ENCODE measurements around the gene IL19. TPM values are rescaled to one million over a fixed set of nuclear protein-coding genes. Genes with fewer than 3 reads are reported as not detected.

IL19 gene
- total RNA-seq, 4 donors from 2014 or later, result not detected

DNA sequence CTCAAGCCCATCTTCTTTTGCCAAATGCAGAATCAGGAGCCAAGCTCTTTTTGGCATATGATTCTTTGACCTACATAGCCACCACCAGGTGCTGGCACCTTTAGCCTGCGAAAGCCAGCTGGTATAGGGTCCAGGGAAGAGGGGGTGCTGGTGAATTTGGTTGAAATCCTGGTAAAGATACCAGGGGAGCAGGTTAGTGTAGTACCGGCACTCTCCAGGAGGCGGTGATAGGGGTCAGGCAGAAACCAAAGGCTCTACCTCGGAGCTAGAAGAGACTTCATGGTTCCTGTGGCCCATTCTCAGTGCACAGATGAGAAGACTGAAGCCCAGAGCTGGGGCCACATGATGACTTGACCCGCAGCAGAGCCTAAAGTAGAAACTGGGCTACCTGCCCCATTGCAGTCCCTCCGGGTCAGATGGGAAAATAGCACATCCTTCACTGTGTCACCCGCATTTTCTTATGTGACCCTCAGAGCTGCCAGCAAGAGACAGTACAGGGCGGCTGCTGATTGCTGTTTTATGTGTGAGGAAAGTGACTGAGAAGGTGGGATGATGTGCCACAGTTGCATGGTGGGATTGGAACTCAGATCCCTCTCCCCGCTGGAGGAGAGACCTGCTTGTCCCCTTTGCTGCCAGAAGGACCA, 36.0 kb upstream of the IL19 start:
- Histone ChIP-seq H3K4me3 (no peak overlapping the region), H3K27me3 (no peaks in the 10 kb centered on the region), H3K4me1 (peaks cover 16 to 18% of the 10 kb centered on the region in 2 donors), H3K36me3 (peaks cover 3 to 43% of the 10 kb centered on the region in 2 donors), H3K9me3 (no peaks in the 10 kb centered on the region), H3K27ac (no peak overlapping the region)
- DNase-seq (no peak), ATAC-seq (peak; percentile 24 to 30)
- TF ChIP-seq CTCF (IDR thresholded peaks at IDR 0.05 in 4 of 5, conservative IDR thresholded peaks at IDR 0.05 in 1 of 5) (peak; percentile 39 to 62 (median 54)), POLR2A (IDR thresholded peaks at IDR 0.05) (no peak)
- in situ Hi-C loops (cut with MboI; ENCODE audit: low sequenced_read_pairs in 4 of 4) (loop anchor here in 2 of 4 donors (10.0 kb wide), 2 partner anchors 80 to 180 kb away; no protein-coding TSS in a partner anchor), intact Hi-C loops (cut with DNase I; ENCODE audit: low total_unique reads) (loop anchor here (2.0 kb wide), 1 partner anchor 178 kb away; no protein-coding TSS in a partner anchor)

DNA sequence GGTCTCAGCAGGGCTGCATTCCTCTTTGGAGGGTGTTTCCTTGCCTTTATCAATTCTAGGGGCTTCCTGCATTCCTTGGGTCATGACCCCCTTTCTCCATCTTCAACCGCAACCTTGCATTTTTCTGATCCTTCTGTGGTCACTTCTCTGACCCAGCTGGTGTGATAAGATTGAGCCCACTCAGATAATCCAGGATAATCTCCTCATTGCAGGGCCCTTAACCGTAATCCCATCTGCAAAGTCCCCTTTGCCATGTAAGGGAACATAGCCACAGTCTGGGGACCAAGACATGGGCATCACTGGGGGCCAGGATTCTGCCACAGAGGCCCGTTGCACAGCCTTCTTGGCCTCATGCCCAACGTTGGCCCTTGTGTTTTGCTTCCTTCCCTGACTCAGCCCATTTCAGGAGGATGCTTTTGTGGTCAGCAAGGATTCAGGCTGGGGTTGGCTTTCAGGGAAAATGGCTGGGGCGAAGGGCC, 35.0 kb upstream of the IL19 start:
- in situ Hi-C loops (cut with MboI; ENCODE audit: low sequenced_read_pairs in 4 of 4), result loop anchor here in 2 of 4 donors (10.0 kb wide), 2 partner anchors 79 to 179 kb away; no protein-coding TSS in a partner anchor
- TF ChIP-seq CTCF (IDR thresholded peaks at IDR 0.05 in 4 of 5, conservative IDR thresholded peaks at IDR 0.05 in 1 of 5) (no peak), POLR2A (IDR thresholded peaks at IDR 0.05) (no peak)
- DNase-seq (no peak), ATAC-seq (no peak)
- H3K27me3 ChIP-seq, result no peaks in the 10 kb centered on the region
- H3K27ac ChIP-seq, result no peak overlapping the region
- intact Hi-C loops (cut with DNase I; ENCODE audit: low total_unique reads), result loop anchor here (2.0 kb wide), 1 partner anchor 177 kb away; no protein-coding TSS in a partner anchor
- peaks cover 3 to 34% of the 10 kb centered on the region in 2 donors for H3K36me3 ChIP-seq
- H3K4me3 ChIP-seq, result no peak overlapping the region
- peaks cover 16 to 20% of the 10 kb centered on the region in 2 donors for H3K4me1 ChIP-seq
- no peaks in the 10 kb centered on the region for H3K9me3 ChIP-seq

- intact Hi-C loops (cut with DNase I; ENCODE audit: low total_unique reads), result no loop called here
- Histone ChIP-seq H3K27me3 (no peaks in the 10 kb centered on the region), H3K27ac (peak overlapping the region in 2 of 4 donors; percentile 10 to 11), H3K36me3 (peaks cover 3 to 19% of the 10 kb centered on the region in 2 donors), H3K4me1 (peaks cover 16 to 20% of the 10 kb centered on the region in 2 donors), H3K9me3 (no peaks in the 10 kb centered on the region), H3K4me3 (no peak overlapping the region)
- no peak for DNase-seq
- ATAC-seq, result no peak
- in situ Hi-C loops (cut with MboI; ENCODE audit: low sequenced_read_pairs in 4 of 4), result loop anchor here in 2 of 4 donors (10.0 kb wide), 2 partner anchors 78 to 178 kb away; no protein-coding TSS in a partner anchor
- no peak for TF ChIP-seq CTCF (IDR thresholded peaks at IDR 0.05 in 4 of 5, conservative IDR thresholded peaks at IDR 0.05 in 1 of 5)
- no peak for TF ChIP-seq POLR2A (IDR thresholded peaks at IDR 0.05)
These were observed 33.5 kb upstream of the IL19 start for GRCh38 chr1:206736878-206737728.

DNA sequence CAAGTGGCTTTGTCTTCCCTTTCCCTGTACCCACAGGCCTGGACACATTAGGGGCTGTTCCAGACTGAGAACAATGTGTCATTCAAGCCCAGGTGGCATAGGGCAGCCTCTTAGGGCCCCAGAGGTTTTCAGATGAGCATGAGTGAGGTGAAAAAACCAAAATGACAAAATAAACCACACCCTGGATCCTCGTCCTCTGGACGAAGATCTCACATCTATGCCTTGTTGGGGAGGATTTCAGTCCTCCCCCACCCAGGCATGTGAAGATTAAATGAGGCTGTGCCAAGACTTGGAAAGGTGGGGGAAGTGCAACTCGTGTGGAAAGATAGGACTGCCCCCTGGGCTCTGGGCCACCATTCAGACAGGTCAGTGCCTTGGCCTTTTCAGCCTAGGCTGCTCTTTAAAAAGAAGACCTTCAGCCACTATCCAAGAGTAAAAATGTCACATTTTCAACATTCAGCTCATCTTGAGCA, 32.8 kb upstream of the IL19 start:
- Histone ChIP-seq H3K4me3 (no peak overlapping the region), H3K27me3 (no peaks in the 10 kb centered on the region), H3K27ac (peak overlapping the region in 2 of 4 donors; percentile 10 to 11), H3K36me3 (peaks cover 0 to 12% of the 10 kb centered on the region in 2 donors), H3K4me1 (peaks cover 16 to 20% of the 10 kb centered on the region in 2 donors), H3K9me3 (no peaks in the 10 kb centered on the region)
- TF ChIP-seq POLR2A (IDR thresholded peaks at IDR 0.05) (no peak), CTCF (IDR thresholded peaks at IDR 0.05 in 4 of 5, conservative IDR thresholded peaks at IDR 0.05 in 1 of 5) (no peak)
- DNase-seq (no peak), ATAC-seq (no peak)
- intact Hi-C loops (cut with DNase I; ENCODE audit: low total_unique reads), result no loop called here
- in situ Hi-C loops (cut with MboI; ENCODE audit: low sequenced_read_pairs in 4 of 4), result loop anchor here in 2 of 4 donors (10.0 kb wide), 2 partner anchors 77 to 177 kb away; no protein-coding TSS in a partner anchor
